Measurements from ENCODE around the gene TMEM63A. TPM values are rescaled to one million over a fixed set of nuclear protein-coding genes. Genes with fewer than 3 reads are reported as not detected.

The TMEM63A gene
- polyA plus RNA-seq, 2 of the 4 experiments (the other 2 are of a cell fraction): 7.5 to 9.5 TPM

DNA sequence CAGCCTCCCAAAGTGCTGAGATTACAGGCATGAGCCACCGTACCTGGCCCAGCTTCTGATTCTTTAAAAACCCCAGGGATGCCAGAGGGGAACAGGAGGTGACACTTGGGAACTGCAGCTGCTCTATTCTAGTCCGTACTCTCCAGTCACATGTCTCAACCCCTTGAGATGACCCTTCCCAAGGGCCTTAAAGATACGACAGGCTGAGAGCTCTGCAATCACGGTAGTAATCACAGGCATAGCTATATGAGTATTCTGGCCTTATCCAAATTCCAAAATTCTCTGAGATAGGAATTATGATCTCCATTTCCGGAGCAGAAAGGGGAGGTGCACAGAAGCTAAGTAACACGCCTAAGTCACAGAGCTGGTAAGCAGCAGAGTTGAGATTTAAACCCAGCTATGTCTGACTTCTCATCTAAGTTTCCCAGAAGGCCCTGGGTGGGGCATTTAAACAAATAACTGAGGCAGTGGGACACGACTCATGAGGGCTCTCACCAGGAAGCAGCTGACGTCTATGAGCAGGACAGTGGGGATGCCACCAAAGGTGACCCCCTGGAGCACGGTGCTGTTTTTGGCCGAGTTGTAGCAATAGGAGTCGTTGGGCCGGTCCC is 5.2 kb downstream of the TMEM63A start:
- 90% methylated on average over 12 of the region's 12 CpGs for WGBS (ENCODE audit: missing lambda C conversion rate)
- no peak overlapping the region for H3K4me3 ChIP-seq
- TF ChIP-seq ESRRA (IDR thresholded peaks at IDR 0.05; ENCODE audit: borderline replicate concordance, low read length) (no peak), MYC (IDR thresholded peaks at IDR 0.05; ENCODE audit: borderline replicate concordance, low read length) (no peak), EP300 (IDR thresholded peaks at IDR 0.05) (no peak), CHD4 (IDR thresholded peaks at IDR 0.05; ENCODE audit: borderline replicate concordance) (no peak), FOXS1 (CRISPR knock-in tag; IDR thresholded peaks at IDR 0.05) (no peak), HDAC2 (IDR thresholded peaks at IDR 0.05) (no peak), SMC3 (IDR thresholded peaks at IDR 0.05) (no peak), HOXB13 (CRISPR knock-in tag; IDR thresholded peaks at IDR 0.05; ENCODE audit: low read depth) (no peak), JUN (IDR thresholded peaks at IDR 0.05) (no peak), JUNB (IDR thresholded peaks at IDR 0.05) (no peak)
- TF ChIP-seq, protein P1, sequence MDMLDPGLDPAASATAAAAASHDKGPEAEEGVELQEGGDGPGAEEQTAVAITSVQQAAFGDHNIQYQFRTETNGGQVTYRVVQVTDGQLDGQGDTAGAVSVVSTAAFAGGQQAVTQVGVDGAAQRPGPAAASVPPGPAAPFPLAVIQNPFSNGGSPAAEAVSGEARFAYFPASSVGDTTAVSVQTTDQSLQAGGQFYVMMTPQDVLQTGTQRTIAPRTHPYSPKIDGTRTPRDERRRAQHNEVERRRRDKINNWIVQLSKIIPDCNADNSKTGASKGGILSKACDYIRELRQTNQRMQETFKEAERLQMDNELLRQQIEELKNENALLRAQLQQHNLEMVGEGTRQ (IDR thresholded peaks at IDR 0.05): no peak
- TF ChIP-seq, protein P2, sequence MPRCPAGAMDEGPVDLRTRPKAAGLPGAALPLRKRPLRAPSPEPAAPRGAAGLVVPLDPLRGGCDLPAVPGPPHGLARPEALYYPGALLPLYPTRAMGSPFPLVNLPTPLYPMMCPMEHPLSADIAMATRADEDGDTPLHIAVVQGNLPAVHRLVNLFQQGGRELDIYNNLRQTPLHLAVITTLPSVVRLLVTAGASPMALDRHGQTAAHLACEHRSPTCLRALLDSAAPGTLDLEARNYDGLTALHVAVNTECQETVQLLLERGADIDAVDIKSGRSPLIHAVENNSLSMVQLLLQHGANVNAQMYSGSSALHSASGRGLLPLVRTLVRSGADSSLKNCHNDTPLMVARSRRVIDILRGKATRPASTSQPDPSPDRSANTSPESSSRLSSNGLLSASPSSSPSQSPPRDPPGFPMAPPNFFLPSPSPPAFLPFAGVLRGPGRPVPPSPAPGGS (IDR thresholded peaks at IDR 0.05): no peak

DNA sequence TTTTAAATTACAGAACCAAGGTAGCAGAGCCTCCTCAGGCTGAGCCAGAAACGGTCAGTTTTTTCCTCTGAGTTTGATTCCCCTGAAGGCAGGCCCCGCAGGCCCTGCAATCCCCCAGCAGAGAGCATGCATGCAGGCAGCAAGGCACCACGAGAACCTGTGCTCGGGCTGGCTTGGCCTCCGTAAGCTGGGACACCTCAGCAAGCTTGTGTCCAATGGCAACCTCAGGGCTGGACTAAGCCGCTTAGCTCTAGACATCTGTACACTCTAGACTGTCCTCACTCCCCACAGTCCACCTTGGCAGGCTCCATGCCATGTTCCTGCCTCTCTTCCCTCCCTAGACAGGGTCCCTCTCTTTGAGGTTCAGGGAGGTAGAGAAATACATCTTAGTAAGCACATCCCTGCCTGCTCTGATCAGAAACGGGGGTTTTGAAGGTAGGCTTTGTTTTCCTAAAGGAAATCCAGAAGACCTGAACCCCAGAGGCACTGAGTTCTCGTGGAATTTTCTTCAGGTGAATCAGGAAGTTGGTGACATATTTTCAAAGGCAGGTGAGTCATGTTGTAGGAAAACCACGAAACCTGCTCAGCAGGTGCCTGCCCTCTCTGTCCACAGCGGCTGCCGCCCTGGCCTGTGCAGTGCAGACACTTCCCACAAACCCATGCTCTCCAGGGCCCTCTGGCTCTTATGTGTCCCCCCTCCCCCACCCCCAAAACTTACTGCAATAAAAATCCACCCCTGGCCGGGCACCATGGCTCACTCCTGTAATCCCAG is 7.0 kb downstream of the TMEM63A start:
- Histone ChIP-seq H3K4me3 (no peak overlapping the region), H3K4me2 (no peak overlapping the region), H3K27ac (no peak overlapping the region), H3K4me1 (peaks cover 36% of the 10 kb centered on the region), H3K9me3 (no peaks in the 10 kb centered on the region)
- DNase-seq (ENCODE audit: low read depth in 1 of 2, low spot score in 1 of 2) (no peak), FAIRE-seq (no peak), ATAC-seq (no peak)
- ChIA-PET CTCF (interaction anchor here (0.6 to 19.4 kb wide), 2 partner anchors 32 to 99 kb away, joined by 3 to 207 read pairs; no protein-coding TSS in a partner anchor), POLR2A (no interaction called here)
- WGBS (ENCODE audit: missing lambda C conversion rate): 64% methylated on average over 9 of the region's 12 CpGs
- no peak for TF ChIP-seq FOXS1 (CRISPR knock-in tag; IDR thresholded peaks at IDR 0.05)

More for the DNA sequence above, 5.2 kb downstream of the TMEM63A start:
- FAIRE-seq: no peak
- no peak overlapping the region for H3K27ac ChIP-seq
- POLR2A ChIA-PET: no interaction called here
- H3K4me2 ChIP-seq: no peak overlapping the region
- no peak for ATAC-seq
- H3K9me3 ChIP-seq: no peaks in the 10 kb centered on the region
- DNase-seq (ENCODE audit: low read depth in 1 of 2, low spot score in 1 of 2): no peak
- peaks cover 28% of the 10 kb centered on the region for H3K4me1 ChIP-seq
- CTCF ChIA-PET: interaction anchor here (0.5 to 19.4 kb wide), 19 partner anchors 11 to 402 kb away, joined by 3 to 207 read pairs (median 3); partner anchors contain the start of gene LEFTY1

DNA sequence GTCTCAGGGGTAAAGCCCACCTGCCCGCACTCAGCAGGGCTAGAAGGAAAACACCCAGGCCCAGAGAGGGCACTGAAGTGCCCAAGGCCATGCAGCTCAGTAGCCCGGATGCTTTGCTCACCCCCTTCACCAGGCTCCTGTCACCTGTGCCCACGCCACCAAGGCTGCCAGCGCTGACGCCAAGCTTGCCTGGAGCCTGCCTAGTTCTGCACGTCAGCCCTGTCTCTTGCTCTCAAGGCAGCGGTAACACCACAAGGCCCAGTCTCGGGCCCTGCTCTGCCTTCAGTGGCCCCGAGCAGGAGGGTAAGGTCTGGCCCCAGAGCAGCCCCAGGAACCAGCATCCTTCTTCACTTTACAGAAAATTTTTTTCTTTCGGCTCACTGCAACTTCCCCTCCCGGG is 7.7 kb downstream of the TMEM63A start:
- 92% methylated on average over 11 of the region's 11 CpGs for WGBS (ENCODE audit: missing lambda C conversion rate)
- Histone ChIP-seq H3K27ac (no peak overlapping the region), H3K4me1 (peaks cover 36% of the 10 kb centered on the region), H3K4me3 (no peak overlapping the region), H3K4me2 (no peak overlapping the region), H3K9me3 (no peaks in the 10 kb centered on the region)
- ChIA-PET CTCF (interaction anchor here (0.6 to 19.4 kb wide), 6 partner anchors 32 to 400 kb away, joined by 3 to 207 read pairs (median 3); no protein-coding TSS in a partner anchor), POLR2A (no interaction called here)
- TF ChIP-seq HOXA7 (CRISPR knock-in tag; IDR thresholded peaks at IDR 0.05) (no peak), TFCP2L1 (CRISPR knock-in tag; IDR thresholded peaks at IDR 0.05) (no peak), MYC (IDR thresholded peaks at IDR 0.05; ENCODE audit: borderline replicate concordance, low read length) (no peak), MAZ (IDR thresholded peaks at IDR 0.05; ENCODE audit: borderline replicate concordance, low read depth, low read length) (no peak), JUN (IDR thresholded peaks at IDR 0.05) (no peak), ESRRA (IDR thresholded peaks at IDR 0.05; ENCODE audit: borderline replicate concordance, low read length) (no peak), SREBF2 (IDR thresholded peaks at IDR 0.05) (no peak), KDM5A (IDR thresholded peaks at IDR 0.05) (no peak), PHF8 (IDR thresholded peaks at IDR 0.05; ENCODE audit: borderline replicate concordance, low read depth) (no peak), EHF (CRISPR knock-in tag; IDR thresholded peaks at IDR 0.05) (no peak), ZFP36 (IDR thresholded peaks at IDR 0.05; ENCODE audit: borderline replicate concordance, partially characterized antibody) (no peak), HDAC2 (IDR thresholded peaks at IDR 0.05) (no peak)
- TF ChIP-seq, protein P3, sequence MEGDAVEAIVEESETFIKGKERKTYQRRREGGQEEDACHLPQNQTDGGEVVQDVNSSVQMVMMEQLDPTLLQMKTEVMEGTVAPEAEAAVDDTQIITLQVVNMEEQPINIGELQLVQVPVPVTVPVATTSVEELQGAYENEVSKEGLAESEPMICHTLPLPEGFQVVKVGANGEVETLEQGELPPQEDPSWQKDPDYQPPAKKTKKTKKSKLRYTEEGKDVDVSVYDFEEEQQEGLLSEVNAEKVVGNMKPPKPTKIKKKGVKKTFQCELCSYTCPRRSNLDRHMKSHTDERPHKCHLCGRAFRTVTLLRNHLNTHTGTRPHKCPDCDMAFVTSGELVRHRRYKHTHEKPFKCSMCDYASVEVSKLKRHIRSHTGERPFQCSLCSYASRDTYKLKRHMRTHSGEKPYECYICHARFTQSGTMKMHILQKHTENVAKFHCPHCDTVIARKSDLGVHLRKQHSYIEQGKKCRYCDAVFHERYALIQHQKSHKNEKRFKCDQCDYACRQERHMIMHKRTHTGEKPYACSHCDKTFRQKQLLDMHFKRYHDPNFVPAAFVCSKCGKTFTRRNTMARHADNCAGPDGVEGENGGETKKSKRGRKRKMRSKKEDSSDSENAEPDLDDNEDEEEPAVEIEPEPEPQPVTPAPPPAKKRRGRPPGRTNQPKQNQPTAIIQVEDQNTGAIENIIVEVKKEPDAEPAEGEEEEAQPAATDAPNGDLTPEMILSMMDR (IDR thresholded peaks at IDR 0.05): no peak
- TF ChIP-seq, protein P2 (IDR thresholded peaks at IDR 0.05): no peak
- ATAC-seq (no peak), FAIRE-seq (no peak), DNase-seq (ENCODE audit: low read depth in 1 of 2, low spot score in 1 of 2) (no peak)
